ENCODE data around the gene EHF.

DNA sequence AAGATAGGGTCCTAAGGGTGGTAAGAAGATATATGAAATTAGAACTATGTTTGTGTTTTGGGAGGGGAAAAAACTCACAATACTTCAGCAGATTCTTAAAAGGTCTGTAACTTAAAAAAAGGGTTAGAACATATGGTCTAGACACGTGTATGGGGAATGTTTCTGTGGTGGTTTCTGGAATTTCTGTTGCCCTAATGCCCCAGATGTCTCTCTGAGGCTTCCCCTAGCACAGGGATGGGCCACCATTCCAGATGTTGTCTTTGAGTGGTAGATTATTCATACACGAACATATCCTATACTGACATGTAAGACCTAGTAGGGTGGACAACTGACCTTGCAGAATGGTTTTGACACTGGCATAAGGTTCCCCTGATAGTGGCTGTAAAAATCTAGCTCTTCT is 26.2 kb downstream of the EHF start:
- TF ChIP-seq, protein P1, sequence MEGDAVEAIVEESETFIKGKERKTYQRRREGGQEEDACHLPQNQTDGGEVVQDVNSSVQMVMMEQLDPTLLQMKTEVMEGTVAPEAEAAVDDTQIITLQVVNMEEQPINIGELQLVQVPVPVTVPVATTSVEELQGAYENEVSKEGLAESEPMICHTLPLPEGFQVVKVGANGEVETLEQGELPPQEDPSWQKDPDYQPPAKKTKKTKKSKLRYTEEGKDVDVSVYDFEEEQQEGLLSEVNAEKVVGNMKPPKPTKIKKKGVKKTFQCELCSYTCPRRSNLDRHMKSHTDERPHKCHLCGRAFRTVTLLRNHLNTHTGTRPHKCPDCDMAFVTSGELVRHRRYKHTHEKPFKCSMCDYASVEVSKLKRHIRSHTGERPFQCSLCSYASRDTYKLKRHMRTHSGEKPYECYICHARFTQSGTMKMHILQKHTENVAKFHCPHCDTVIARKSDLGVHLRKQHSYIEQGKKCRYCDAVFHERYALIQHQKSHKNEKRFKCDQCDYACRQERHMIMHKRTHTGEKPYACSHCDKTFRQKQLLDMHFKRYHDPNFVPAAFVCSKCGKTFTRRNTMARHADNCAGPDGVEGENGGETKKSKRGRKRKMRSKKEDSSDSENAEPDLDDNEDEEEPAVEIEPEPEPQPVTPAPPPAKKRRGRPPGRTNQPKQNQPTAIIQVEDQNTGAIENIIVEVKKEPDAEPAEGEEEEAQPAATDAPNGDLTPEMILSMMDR (IDR thresholded peaks at IDR 0.05 in 4 of 5, conservative IDR thresholded peaks at IDR 0.05 in 1 of 5) = no peak
- no peak for TF ChIP-seq POLR2A (IDR thresholded peaks at IDR 0.05)
